GM18951 (cell line): Measurements from ENCODE around the gene CRACDL.

ENCODE experiments used
- POLR2A ChIP-seq: IDR thresholded peaks from 4 replicates; pipeline ENCODE4 v1.6.1; 2011; ENCODE audit warnings: mild to moderate bottlenecking; ENCODE audit not compliant: insufficient read length, insufficient read depth; ENCODE audit errors: extremely low read depth
- in situ Hi-C: fragments of 300-500 bp; cut with MboI; formaldehyde crosslinking; loops from one replicate; pipeline ENCODE4 v1.12.0; 2022; ENCODE audit warnings: low sequenced_read_pairs, mixed read lengths, inconsistent platforms; ENCODE audit not compliant: unreplicated experiment

The CRACDL gene

DNA sequence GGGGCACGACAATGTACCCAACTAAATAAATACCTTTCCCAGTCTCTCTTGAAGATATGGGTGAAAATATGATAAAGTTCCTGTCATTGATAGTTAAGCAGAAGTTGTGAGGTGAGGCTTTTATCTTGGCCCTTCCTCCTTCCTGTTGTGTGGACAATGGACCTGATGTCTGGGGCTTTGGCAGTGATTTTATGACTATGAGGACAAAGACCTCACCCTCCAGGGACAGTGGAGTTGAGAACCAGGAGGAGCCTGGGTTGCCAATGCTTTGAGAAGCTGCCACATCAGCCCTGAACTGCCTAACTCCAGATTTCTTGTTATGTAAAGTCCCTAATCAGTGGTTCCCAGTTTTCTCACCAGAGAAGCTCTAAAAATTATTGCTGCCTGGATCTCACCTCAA is 184.3 kb downstream of the CRACDL start:
- no peak for TF ChIP-seq POLR2A
- in situ Hi-C loops: no loop called here

DNA sequence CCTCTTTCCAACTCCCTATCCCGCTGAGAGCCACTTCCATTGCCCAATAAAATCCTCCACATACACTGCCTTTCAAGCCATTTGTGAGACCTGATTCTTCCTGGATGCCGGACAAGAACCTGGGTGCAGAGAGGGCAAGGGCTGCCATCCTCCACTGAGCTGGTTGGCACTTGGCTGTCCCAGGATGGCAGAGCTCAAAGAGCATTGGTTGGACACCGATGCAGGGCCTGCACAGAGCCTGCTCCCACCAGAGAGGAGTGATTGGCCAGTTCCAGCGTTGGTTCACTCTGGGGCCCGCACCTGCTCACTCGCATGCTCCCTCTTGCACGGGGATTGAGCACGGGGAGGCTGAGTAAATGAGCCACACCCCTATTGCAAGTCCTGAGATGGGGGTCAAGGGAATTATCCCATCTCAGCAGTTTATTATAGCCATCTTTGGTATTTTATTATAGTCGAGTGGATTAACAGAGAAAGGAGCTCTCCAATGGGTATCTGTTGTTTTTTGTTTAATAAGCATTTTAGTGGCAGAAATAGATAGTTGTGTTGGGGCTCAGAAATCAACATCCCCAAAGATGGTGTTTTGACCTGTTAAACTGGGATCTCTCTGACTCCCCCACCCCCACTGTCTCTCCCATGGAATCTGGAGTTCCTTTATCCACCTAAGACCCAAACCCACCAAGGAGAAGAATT is 185.3 kb downstream of the CRACDL start:
- in situ Hi-C loops: no loop called here

DNA sequence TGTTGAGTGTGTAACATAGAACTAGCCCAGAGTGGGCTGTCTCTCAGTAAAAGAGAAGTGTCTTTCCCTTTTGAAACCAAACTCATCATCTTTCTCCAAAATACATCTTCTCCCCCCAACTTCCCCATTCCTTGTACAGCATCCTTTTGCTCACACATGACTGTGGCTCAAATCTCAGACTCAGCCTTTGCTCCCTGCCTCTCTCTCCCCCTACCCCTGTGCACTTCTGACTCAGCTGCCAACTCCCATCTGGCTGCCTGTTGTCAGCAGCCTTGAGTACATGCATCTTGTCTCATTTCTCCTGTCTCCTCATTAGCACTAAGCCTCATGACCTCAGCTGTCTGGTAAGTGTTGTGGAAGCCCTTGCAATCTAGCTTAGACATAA is 187.0 kb downstream of the CRACDL start:
- no peak for TF ChIP-seq POLR2A
- in situ Hi-C loops: no loop called here

More for the DNA sequence above, 185.3 kb downstream of the CRACDL start:
- TF ChIP-seq POLR2A: no peak

DNA sequence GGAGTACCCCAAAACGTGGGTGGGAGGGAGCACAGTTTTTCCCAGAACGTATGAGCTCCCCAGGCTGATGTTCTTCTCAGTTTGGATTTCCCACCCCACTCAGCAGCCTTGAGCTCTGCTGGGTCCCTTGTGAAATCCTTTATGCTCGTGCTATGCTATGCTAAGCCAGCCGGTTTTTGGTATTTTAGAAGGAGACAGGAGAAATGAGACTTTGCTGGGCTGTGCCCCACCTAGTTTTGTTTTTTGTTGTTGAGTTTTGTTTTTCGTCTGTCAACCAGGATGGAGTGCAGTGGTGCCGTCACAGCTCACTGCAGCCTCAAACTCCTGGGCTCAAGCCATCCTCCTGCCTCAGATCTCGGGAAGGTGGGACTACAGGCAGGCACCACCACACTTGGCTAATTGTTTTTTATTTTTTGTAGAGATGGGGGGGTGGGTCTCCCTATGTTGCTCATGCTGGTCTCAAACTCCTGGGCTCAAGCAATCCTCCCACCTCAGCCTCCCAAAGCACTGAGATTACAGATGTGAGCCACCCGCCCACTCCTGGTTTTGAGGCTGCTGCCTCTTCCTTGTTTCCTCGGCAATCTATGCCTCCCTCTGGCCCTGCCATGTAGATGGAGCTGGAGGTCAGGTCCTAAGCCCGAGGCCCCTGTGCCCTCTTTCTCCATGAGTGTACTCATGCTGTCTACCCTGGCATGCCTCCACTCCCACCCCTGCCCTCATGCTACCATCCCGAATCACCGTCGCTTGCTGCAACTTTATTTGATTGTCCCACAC is 187.5 kb downstream of the CRACDL start:
- no peak for TF ChIP-seq POLR2A
- in situ Hi-C loops: no loop called here

DNA sequence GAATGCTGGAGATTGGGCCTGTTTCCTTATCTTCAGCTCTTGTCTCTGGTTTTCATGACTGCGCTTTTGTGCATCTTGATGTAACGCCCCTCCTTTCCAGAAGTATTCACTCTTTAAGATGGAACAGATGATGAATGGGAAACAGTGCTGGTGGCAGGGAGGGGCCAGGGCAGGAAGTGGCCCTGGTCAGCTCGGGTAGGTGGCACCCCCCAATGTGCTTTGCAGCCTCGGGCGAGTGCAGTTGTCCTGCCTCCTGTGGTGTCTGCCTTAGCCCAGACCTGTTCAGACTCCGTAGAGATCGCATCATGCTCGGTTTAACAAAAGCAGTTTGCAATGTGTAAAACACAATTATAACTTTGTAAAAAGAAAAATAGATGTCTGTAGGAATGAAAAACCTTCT is 188.1 kb downstream of the CRACDL start:
- TF ChIP-seq POLR2A: no peak
- in situ Hi-C loops: no loop called here

DNA sequence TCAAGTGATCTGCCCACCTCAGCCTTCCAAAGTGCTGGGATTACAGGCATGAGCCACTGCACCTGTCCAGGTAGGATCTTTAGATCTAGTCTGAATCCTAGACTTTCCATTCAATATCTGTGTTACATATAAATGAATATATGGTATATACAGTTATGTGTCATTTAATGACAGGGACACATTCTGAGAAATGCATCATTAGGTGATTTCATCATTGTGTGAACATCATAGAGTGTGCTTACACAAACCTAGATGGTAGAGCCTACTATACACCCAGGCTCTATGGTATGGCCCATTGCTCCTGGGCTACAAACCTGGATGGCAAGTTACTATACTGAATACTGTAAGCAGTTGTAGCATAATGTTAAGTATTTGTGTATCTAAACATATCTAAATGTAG is 189.6 kb downstream of the CRACDL start:
- in situ Hi-C loops: no loop called here
- TF ChIP-seq POLR2A: no peak

DNA sequence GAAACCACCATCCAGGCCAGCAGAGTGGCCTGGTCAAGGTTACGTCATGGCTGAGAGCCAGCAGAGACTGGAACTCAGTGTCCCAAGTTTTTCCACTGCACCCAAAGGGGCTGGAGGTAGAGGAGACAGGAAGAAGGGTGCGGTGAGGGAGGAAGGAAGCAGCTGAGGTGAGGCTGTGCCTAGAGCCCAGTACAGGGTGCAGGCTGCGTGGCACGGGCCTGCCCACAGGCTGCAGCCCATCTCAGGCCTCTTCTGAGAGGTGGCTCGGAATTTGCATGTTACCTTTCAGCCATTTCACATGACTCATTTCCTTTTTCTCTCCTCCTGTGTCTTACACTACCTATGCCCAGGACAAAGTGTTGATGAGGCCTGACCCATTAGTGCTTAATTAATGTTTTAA is 191.4 kb downstream of the CRACDL start:
- no peak for TF ChIP-seq POLR2A
- in situ Hi-C loops: no loop called here
